Brain pericyte (primary cell): Measurements from ENCODE around the gene MT1M.
"Not testable (repeated sequence)": the region's sequence is repeated elsewhere in the genome, so short reads cannot be mapped to it uniquely, and the experiment has no call there.

Source experiments
- DNase-seq: peaks from one replicate; pipeline ENCODE4 v3.0.0-alpha.2; 2012; ENCODE audit warnings: low read depth, low spot score

MT1M gene

DNA sequence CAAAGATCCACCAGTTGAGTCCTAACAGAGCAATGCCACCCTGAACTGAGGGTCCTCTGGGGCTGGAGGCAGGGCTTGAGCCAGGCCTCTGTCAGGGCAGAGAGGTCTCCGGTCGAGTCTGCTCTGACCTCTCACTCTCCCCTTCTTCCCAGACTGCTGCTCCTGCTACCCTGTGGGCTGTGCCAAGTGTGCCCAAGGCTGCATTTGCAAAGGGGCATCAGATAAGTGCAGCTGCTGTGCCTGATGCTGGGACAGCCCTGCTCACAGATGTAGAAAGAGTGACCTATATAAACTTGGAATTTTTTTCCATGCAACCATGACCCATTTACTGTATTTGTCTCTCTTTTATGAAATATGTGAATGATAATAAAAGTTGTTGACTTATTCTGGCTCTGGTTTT, 16.8 kb downstream of the MT1M start:
- no peak for DNase-seq

DNA sequence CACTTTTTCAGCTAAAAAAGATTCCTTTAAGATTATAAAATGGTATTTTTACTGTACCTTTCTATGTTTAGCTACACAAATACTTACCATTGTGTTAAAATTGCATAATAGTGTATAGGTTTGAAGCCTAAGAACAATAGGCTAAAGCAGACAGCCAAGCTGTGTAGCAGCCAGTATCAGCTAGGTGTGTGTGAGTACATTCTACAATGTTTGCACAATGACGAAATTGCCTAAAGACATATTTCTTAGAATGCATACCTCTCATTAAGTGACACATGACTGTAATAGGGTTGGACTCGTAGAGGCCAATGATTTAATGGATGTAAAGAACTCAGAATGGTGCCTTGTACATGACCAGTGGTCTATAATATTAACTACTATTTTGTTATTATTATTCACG, 17.4 kb downstream of the MT1M start:
- DNase-seq, result no peak

DNA sequence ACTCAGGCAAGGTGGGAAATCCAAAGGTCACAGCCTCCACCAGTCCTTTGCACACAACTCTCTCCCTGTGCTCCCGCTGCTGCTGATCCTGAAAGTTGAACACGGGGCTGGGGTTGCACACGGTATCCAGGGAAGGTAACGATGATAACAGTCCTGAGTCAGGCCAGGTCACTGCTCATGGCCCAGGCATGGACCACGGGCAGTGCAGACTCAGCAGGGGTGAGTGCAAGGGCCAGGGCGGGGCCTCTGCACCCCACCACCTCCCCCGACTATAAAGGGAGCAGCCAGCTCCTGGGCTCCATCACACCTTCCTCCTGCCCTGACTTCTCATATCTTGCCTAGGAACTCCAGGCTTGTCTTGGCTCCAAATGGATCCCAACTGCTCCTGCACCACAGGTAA, 19.1 kb downstream of the MT1M start, which contains the start of gene MT1B:
Gene MT1B (plus strand): TSS at position 301 of the 400 bp plus-strand sequence. CDS start 68 bp downstream, at position 369.
- no peak for DNase-seq

DNA sequence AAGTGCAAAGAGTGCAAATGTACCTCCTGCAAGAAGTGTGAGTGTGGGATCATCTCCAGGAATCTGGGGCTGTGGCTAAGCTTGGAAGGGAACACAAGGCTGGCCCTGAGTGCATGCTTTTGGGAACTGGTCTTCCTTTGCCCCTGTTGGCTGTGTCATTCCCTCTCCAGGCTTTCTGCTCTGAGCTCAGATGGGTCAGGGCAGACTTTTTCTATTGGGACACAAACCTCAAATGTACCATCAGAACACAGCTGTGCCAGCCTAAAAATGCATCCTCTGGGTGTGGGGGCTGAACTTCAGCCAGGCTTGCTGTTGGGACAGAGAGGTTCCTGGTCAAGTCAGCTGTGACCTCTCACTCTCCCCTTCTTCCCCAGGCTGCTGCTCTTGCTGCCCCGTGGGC, 20.1 kb downstream of the MT1M start:
- DNase-seq, result no peak

- DNase-seq, result no peak
These were observed 20.8 kb downstream of the MT1M start for GRCh38 chr16:56653218-56653617.

DNA sequence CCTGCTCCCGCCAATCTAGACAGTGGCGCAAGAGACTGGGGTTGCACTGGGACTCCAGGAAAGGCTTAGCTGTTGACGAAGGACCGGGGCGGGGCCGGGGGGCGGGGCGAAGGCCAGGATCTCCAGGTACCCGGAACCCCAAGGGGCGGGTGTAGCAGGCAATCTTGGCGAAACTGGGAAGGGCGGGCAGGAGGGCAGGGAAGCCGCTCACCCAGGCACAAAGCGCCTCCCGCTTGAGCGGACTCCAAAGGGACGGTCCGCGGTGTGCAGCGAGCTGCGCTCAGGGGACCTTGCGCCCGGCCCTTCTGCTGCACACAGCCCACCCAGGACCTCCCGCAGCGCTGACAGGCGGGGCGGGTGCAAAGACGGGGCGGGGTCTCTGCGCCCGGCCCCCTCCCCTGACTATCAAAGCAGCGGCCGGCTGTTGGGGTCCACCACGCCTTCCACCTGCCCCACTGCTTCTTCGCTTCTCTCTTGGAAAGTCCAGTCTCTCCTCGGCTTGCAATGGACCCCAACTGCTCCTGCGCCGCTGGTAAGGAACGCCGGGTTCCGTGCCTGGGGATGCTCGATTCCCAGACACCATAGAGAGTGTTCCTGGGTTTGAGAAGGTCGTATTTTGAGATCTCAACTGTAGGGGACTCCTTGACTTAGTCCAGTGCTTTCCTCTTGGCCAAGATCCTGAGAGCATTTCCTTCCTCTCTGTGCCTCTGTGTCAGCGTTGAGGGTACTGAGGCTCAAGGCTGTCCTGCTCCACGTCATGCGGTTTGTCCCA, 25.3 kb downstream of the MT1M start, which contains the start of gene MT1F:
Gene MT1F (plus strand): TSS at position 405 of the 772 bp plus-strand sequence. CDS start 100 bp downstream, at position 505.
- DNase-seq, result no peak

- DNase-seq, result no peak
These were observed 25.9 kb downstream of the MT1M start for GRCh38 chr16:56658327-56658875.

- no peak for DNase-seq
These were observed 30.2 kb downstream of the MT1M start for GRCh38 chr16:56662357-56663354.

- DNase-seq, result no peak
These were observed 32.0 kb downstream of the MT1M start for GRCh38 chr16:56664506-56664905.

- not testable (repeated sequence) for DNase-seq
These were observed 33.1 kb downstream of the MT1M start for GRCh38 chr16:56665286-56666261.

DNA sequence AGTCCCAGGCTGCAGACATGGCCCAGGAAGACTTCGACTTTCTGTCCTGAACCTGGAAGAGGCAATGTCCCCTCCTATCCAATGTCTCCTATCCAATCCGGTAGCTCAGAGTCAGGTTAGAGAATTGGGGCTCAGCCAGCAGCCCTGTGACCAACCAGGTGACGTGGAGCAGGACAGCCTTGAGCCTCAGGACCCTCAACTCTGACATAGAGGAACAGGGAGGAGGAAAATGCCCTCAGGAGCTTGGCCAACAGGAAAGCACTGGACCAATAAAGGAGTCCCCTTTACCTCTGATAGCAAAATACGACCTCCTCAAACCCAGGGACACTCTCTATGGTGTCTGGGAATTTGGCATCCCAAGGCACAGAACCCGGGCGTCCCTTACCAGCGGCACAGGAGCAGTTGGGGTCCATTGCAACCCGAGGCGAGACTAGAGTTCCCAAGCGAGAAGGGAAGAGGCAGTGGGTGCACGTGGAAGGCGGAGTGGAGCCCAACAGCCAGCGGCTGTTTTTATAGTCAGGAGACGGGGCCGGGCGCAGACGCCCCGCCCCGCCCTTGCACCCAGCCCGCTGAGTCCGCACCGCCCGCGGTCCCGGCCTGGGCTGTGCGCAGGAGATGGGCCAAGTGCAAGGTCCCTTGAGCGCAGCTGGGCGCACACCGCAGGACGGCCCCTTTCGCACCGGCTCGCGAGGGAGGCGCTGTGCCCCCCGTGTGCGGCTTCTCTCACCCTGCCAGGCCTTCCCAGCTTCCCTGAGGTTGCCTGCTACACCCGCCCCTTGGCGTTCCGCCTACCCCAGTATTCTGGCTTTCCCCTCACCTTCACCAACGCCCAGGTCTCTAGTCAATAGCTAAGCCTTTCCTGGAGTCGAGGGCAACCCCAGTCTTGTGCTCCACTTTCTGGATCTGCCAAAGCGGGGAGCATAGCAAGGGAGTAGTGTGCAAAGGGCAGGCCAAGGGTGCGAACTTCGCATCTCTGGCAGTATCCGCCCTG, 35.4 kb downstream of the MT1M start, which contains the start of gene MT1G:
Gene MT1G (minus strand): TSS at position 485 of the 991 bp plus-strand sequence. CDS start 72 bp downstream, at position 413.
- DNase-seq, result no peak

GRCh38 chr16:56669005-56669839, 36.8 kb downstream of the MT1M start, which contains the start of gene MT1H:
TSS of gene MT1H (plus strand) at chr16:56669814. CDS start at chr16:56669885, 71 bp downstream.
- DNase-seq, result no peak

DNA sequence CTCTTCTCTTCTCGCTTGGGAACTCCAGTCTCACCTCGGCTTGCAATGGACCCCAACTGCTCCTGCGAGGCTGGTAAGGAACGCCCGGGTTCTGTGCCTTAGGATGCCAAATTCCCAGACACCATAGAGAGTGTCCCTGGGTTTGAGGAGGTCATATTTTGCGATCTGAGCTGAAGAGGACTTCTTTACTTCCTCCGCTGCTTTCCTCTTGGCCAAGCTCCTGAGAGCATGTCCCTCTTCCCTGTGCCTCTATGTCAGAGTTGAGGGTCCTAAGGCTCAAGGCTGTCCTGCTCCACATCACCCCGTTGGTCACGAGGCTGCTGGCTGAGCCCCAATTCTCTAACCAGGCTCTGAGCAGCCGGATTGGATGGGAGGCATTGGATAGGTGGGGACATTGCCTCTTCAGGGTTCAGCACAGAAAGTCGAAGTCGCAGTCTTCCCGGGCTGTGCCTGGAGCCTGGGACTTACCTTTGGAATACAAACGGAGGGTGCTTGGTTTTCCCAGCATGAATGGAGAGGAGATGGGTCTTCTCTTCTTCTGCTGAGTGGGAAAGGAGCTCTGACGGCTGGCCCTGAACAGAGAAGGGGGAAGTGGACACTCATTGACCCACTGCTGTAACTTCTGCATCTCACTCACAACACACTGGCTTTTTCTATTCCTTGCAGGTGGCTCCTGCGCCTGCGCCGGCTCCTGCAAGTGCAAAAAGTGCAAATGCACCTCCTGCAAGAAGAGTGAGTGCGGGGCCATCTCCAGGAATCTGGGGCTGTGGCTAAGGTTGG, 37.6 kb downstream of the MT1M start:
- no peak for DNase-seq

- no peak for DNase-seq
These were observed 38.1 kb downstream of the MT1M start for GRCh38 chr16:56670620-56670934.

GRCh38 chr16:56671691-56672090, 39.2 kb downstream of the MT1M start:
- DNase-seq, result not testable (repeated sequence)

GRCh38 chr16:56672171-56672570, 39.7 kb downstream of the MT1M start:
- DNase-seq, result not testable (repeated sequence)

- DNase-seq, result no peak
These were observed 40.5 kb downstream of the MT1M start for GRCh38 chr16:56672761-56673536.
